ENCODE measurements around the gene RAB41.

GRCh38 chrX:70292788-70293187 is 10.8 kb downstream of the RAB41 start:
- TF ChIP-seq GATA2 (IDR thresholded peaks at IDR 0.05; ENCODE audit: low read depth, low read length), result no peak
- no peak for TF ChIP-seq GATA3 (IDR thresholded peaks at IDR 0.05; ENCODE audit: low read depth, low read length)

Data from SH-SY5Y (cell line).